Pancreas (tissue), 10 donors: ENCODE results near the gene DYRK1A. TPM values are rescaled to one million over a fixed set of nuclear protein-coding genes. Genes with fewer than 3 reads are reported as not detected.

Experiments used
- ATAC-seq, 4 donors: fragments of 200-7000 bp; cut with Tn5 transposase; one replicate each; pipeline versions ENCODE4 v1.8.0 to v1.9.1; 2020; ENCODE audit warnings: mild to moderate bottlenecking in 4 of 4, moderate library complexity in 4 of 4
- DNase-seq, 6 donors: peaks; one replicate each; pipeline ENCODE4 v3.0.0-alpha.2; 2020
- FAIRE-seq: peaks from 2 replicates; lab custom pipeline; 2012; peaks lifted over from hg19 to GRCh38; lab: Jason Lieb, UNC
- H3K27ac ChIP-seq, 4 donors: fragments of 200-600 bp; sonication (generic); 1 replicate in 3 of 4; 2 replicates in 1 of 4; pipeline versions ENCODE4 v1.5.0 to v1.8.0; 2020
- H3K27me3 ChIP-seq, 4 donors: fragments of 200-600 bp; one replicate each; pipeline ENCODE4 v1.8.0; 2021
- H3K36me3 ChIP-seq, 3 donors: fragments of 200-600 bp; sonication (generic) in 1 of 3; one replicate each; pipeline versions ENCODE4 v1.5.0 to v1.8.0; 2020 to 2021
- H3K4me1 ChIP-seq, 3 donors: fragments of 200-600 bp; one replicate each; pipeline ENCODE4 v1.8.0; 2021
- H3K4me3 ChIP-seq, 4 donors: fragments of 200-600 bp; sonication (generic) in 2 of 4; one replicate each; pipeline versions ENCODE4 v1.5.0 to v1.8.0; 2020 to 2021
- H3K9me3 ChIP-seq, 4 donors: fragments of 200-600 bp; one replicate each; pipeline ENCODE4 v1.8.0; 2021
- CTCF ChIP-seq, 4 donors: fragments of 200-600 bp; sonication (generic) in 3 of 4; IDR thresholded peaks; one replicate each; pipeline versions ENCODE4 v1.5.0 to v1.8.0; 2021; ENCODE audit warnings: antibody characterized with exemption in 4 of 4
- WGBS, 2 donors: extraction: QIAGEN DNeasy Blood & Tissue Kit; methylation state at CpG; one replicate each; pipeline ENCODE4 v1.1.7; 2013; 5-methylcytosine and 5-hydroxymethylcytosine counted together
- intact Hi-C, 3 donors: fragments of 100-400 bp; cut with DNase I; formaldehyde crosslinking; loops; one replicate each; pipeline versions ENCODE4 v1.11.1 to v1.14.2; 2022
- polyA plus RNA-seq, 2 donors: library from polyadenylated mRNA; stranded (reverse); fragments of 200-250 nt; gene quantifications; one replicate each; pipeline ENCODE4 v1.2.3, GENCODE V29; 2013
- total RNA-seq, 6 donors: library from RNA; stranded (reverse); fragmentation: NEBNext Ultra II Directional in 4 of 6; extraction: Animal tissue kit (Norgen Biotek cat#: 25700) in 4 of 6; gene quantifications; one replicate each; pipeline versions ENCODE4 v1.2.1 to v1.2.4, GENCODE V29; 2021 to 2023
- donor health status: healthy with polysubstance abuse.
- donor health status: DM: no; HTN: no; CAD: no; lungs with moderate emphysema.
- donor health status: DM: no; HTN: no; CAD: no.
- donor health status: control.
- donor health status: control.
- donor health status: Bipolar disorder and iron deficiency.
- donor health status: DM: yes; HTN: yes; CAD: no.
- donor health status: DM: no; HTN: no; CAD: no.
- donor health status: DM: no; HTN: no; CAD: no.
- donor health status: DM: yes; HTN: yes; CAD: no.

DYRK1A gene
- total and polyA plus RNA-seq, 8 donors, result 10.4 to 37.9 (median 22.3) TPM

- H3K36me3 ChIP-seq, result no peaks in the 10 kb centered on the region
- no peak for TF ChIP-seq CTCF (IDR thresholded peaks at IDR 0.05)
- FAIRE-seq (no peak), DNase-seq (no peak), ATAC-seq (peak in 3 of 4 donors; percentile 20 to 27 (median 27))
- no peak overlapping the region for H3K4me3 ChIP-seq
- H3K27me3 ChIP-seq, result no peaks in the 10 kb centered on the region
- peaks cover 4 to 25% (median 17%) of the 10 kb centered on the region in 3 donors for H3K4me1 ChIP-seq
- intact Hi-C loops, result no loop called here
- no peaks in the 10 kb centered on the region for H3K9me3 ChIP-seq
- no peak overlapping the region for H3K27ac ChIP-seq
- WGBS, 2 donors, result 75 to 81% methylated on average over 2 of the region's 2 CpGs
Measured at GRCh38 chr21:37436174-37436573, 69.6 kb downstream of the DYRK1A start.

- FAIRE-seq (no peak), ATAC-seq (no peak), DNase-seq (no peak)
- no peaks in the 10 kb centered on the region for H3K9me3 ChIP-seq
- no peak overlapping the region for H3K4me3 ChIP-seq
- H3K27me3 ChIP-seq, result no peaks in the 10 kb centered on the region
- 79 to 83% methylated on average over 1 of the region's 1 CpG for WGBS, 2 donors
- no peak overlapping the region for H3K27ac ChIP-seq
- no peak for TF ChIP-seq CTCF (IDR thresholded peaks at IDR 0.05)
- H3K36me3 ChIP-seq, result no peaks in the 10 kb centered on the region
- intact Hi-C loops, result no loop called here
- peaks cover 2 to 14% (median 8%) of the 10 kb centered on the region in 3 donors for H3K4me1 ChIP-seq
Measured at GRCh38 chr21:37437376-37438080, 71.0 kb downstream of the DYRK1A start.

GRCh38 chr21:37443683-37444082 lies 77.1 kb downstream of the DYRK1A start:
- no peak for FAIRE-seq
- Histone ChIP-seq H3K4me1 (peaks cover 4 to 15% (median 11%) of the 10 kb centered on the region in 3 donors), H3K27me3 (no peaks in the 10 kb centered on the region), H3K4me3 (no peak overlapping the region), H3K9me3 (no peaks in the 10 kb centered on the region), H3K36me3 (no peaks in the 10 kb centered on the region), H3K27ac (no peak overlapping the region)
- no peak for TF ChIP-seq CTCF (IDR thresholded peaks at IDR 0.05)
- ATAC-seq, result no peak
- DNase-seq, result no peak
- 70 to 72% methylated on average over 4 of the region's 4 CpGs for WGBS, 2 donors
- intact Hi-C loops, result no loop called here

- H3K27ac ChIP-seq, result no peak overlapping the region
- no peak for DNase-seq
- 73 to 80% methylated on average over 5 of the region's 5 CpGs for WGBS, 2 donors
- no peak for FAIRE-seq
- H3K4me1 ChIP-seq, result peaks cover 11 to 29% (median 14%) of the 10 kb centered on the region in 3 donors
- intact Hi-C loops, result no loop called here
- TF ChIP-seq CTCF (IDR thresholded peaks at IDR 0.05), result no peak
- H3K4me3 ChIP-seq, result no peak overlapping the region
- peak in 2 of 4 donors; percentile 24 to 34 for ATAC-seq
- no peaks in the 10 kb centered on the region for H3K27me3 ChIP-seq
- H3K9me3 ChIP-seq, result no peaks in the 10 kb centered on the region
- no peaks in the 10 kb centered on the region for H3K36me3 ChIP-seq
Measured at GRCh38 chr21:37445228-37445627, 78.7 kb downstream of the DYRK1A start.

- H3K4me1 ChIP-seq, result peaks cover 11 to 30% (median 18%) of the 10 kb centered on the region in 3 donors
- FAIRE-seq (no peak), DNase-seq (no peak), ATAC-seq (peak in 1 of 4 donors; percentile 28)
- H3K9me3 ChIP-seq, result no peaks in the 10 kb centered on the region
- no peak overlapping the region for H3K4me3 ChIP-seq
- intact Hi-C loops, result no loop called here
- no peaks in the 10 kb centered on the region for H3K27me3 ChIP-seq
- H3K27ac ChIP-seq, result no peak overlapping the region
- WGBS, 2 donors, result 74 to 76% methylated on average over 5 of the region's 5 CpGs
- H3K36me3 ChIP-seq, result no peaks in the 10 kb centered on the region
- TF ChIP-seq CTCF (IDR thresholded peaks at IDR 0.05), result no peak
Measured at GRCh38 chr21:37446552-37446951, 80.0 kb downstream of the DYRK1A start.
